ENCODE data around the gene MADD.

The MADD gene

GRCh38 chr11:47357985-47358730 is 88.2 kb downstream of the MADD start:
- no peak overlapping the region for H3K4me3 ChIP-seq (ENCODE audit: extremely low read depth, insufficient read depth, low read length, poor library complexity, severe bottlenecking)
- no peaks in the 10 kb centered on the region for H3K36me3 ChIP-seq (ENCODE audit: control insufficient read depth, insufficient read depth, low read length)
- 90 to 94% methylated on average over 5 of the region's 6 CpGs for WGBS, 2 experiments (ENCODE audit: insufficient coverage in 2 of 2)
- no peaks in the 10 kb centered on the region for H3K4me1 ChIP-seq (ENCODE audit: control insufficient read depth, insufficient read depth, low read length, poor library complexity, severe bottlenecking)
- no peak overlapping the region for H3K27ac ChIP-seq (ENCODE audit: low read depth, low read length, severe bottlenecking)
- H3K9me3 ChIP-seq (ENCODE audit: control insufficient read depth, low read length), result no peaks in the 10 kb centered on the region

- no peaks in the 10 kb centered on the region for H3K36me3 ChIP-seq (ENCODE audit: control insufficient read depth, insufficient read depth, low read length)
- no peak overlapping the region for H3K4me3 ChIP-seq (ENCODE audit: extremely low read depth, insufficient read depth, low read length, poor library complexity, severe bottlenecking)
- H3K27ac ChIP-seq (ENCODE audit: low read depth, low read length, severe bottlenecking), result no peak overlapping the region
- WGBS, 2 experiments (ENCODE audit: insufficient coverage in 2 of 2), result 88 to 95% methylated on average over 10 to 14 of the region's 14 CpGs
- H3K9me3 ChIP-seq (ENCODE audit: control insufficient read depth, low read length), result no peaks in the 10 kb centered on the region
- no peaks in the 10 kb centered on the region for H3K4me1 ChIP-seq (ENCODE audit: control insufficient read depth, insufficient read depth, low read length, poor library complexity, severe bottlenecking)
These were observed 88.8 kb downstream of the MADD start for GRCh38 chr11:47358731-47359051.

GRCh38 chr11:47359162-47359561 is 89.2 kb downstream of the MADD start:
- H3K27ac ChIP-seq (ENCODE audit: low read depth, low read length, severe bottlenecking), result no peak overlapping the region
- H3K4me3 ChIP-seq (ENCODE audit: extremely low read depth, insufficient read depth, low read length, poor library complexity, severe bottlenecking), result no peak overlapping the region
- H3K9me3 ChIP-seq (ENCODE audit: control insufficient read depth, low read length), result no peaks in the 10 kb centered on the region
- WGBS, 2 experiments (ENCODE audit: insufficient coverage in 2 of 2), result 89 to 98% methylated on average over 6 of the region's 7 CpGs
- no peaks in the 10 kb centered on the region for H3K36me3 ChIP-seq (ENCODE audit: control insufficient read depth, insufficient read depth, low read length)
- H3K4me1 ChIP-seq (ENCODE audit: control insufficient read depth, insufficient read depth, low read length, poor library complexity, severe bottlenecking), result no peaks in the 10 kb centered on the region

DNA sequence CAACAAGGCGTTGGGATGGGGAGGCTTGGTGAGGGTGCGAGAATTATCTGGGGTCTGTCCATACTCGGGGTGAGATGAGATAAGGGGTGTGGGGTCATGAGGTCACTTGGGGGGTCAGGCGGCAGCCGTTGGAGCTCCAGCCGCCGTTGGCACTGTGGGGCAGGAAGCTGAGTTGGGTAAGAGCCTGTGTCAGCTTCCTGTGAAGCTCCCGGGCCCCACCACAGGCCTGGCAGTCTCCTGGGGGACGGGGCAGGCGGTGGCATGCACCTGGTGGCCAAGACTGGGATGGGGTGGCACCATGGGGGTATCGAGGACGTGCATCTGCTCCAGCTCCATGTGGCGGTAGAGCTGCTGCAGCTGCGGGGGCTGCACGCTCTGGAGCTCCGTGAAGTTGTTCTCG is 89.7 kb downstream of the MADD start:
- Histone ChIP-seq H3K27ac (ENCODE audit: low read depth, low read length, severe bottlenecking) (no peak overlapping the region), H3K9me3 (ENCODE audit: control insufficient read depth, low read length) (no peaks in the 10 kb centered on the region), H3K4me3 (ENCODE audit: extremely low read depth, insufficient read depth, low read length, poor library complexity, severe bottlenecking) (no peak overlapping the region), H3K4me1 (ENCODE audit: control insufficient read depth, insufficient read depth, low read length, poor library complexity, severe bottlenecking) (no peaks in the 10 kb centered on the region), H3K36me3 (ENCODE audit: control insufficient read depth, insufficient read depth, low read length) (no peaks in the 10 kb centered on the region)
- 89 to 94% methylated on average over 17 of the region's 17 CpGs for WGBS, 2 experiments (ENCODE audit: insufficient coverage in 2 of 2)

DNA sequence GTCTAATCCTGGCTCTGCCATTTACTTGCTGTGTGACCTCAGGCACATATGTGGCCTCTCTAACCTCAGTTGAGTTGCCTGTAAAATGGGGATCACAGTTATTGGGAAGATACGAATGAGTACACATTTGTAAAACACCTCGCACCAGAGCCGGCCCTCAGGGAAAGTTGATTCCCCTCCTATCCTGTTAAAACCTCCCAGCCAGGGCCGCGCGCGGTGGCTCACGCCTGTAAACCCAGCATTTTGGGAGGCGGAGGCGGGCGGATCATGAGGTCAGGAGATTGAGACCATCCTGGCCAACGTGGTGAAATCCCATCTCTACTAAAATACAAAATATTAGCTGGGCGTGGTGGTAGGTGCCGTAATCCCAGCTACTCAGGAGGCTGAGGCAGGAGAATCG is 90.4 kb downstream of the MADD start:
- no peaks in the 10 kb centered on the region for H3K9me3 ChIP-seq (ENCODE audit: control insufficient read depth, low read length)
- H3K4me3 ChIP-seq (ENCODE audit: extremely low read depth, insufficient read depth, low read length, poor library complexity, severe bottlenecking), result no peak overlapping the region
- no peak overlapping the region for H3K27ac ChIP-seq (ENCODE audit: low read depth, low read length, severe bottlenecking)
- no peaks in the 10 kb centered on the region for H3K36me3 ChIP-seq (ENCODE audit: control insufficient read depth, insufficient read depth, low read length)
- no peaks in the 10 kb centered on the region for H3K4me1 ChIP-seq (ENCODE audit: control insufficient read depth, insufficient read depth, low read length, poor library complexity, severe bottlenecking)
- WGBS, 2 experiments (ENCODE audit: insufficient coverage in 2 of 2), result 97 to 98% methylated on average over 8 to 13 of the region's 15 CpGs

DNA sequence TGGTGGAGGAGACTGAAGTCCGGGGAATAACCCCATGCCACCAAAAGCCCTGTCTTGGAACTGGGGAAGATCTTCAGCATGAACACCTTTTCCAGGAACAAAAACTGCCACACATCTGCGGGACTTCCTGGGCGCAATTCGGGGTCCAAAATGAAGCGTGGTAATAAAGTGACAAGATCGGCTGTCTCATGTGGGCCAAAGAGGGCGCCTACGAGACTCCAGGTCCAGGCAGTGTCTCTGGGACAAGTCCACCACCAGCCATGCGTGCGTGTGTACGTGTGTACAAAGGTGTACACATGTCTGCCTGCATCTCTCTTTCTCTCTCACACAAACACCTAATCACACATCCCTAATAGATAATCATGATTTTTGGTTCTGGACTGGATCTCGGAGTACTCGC is 91.5 kb downstream of the MADD start:
- H3K9me3 ChIP-seq (ENCODE audit: control insufficient read depth, low read length), result no peaks in the 10 kb centered on the region
- no peak overlapping the region for H3K4me3 ChIP-seq (ENCODE audit: extremely low read depth, insufficient read depth, low read length, poor library complexity, severe bottlenecking)
- no peaks in the 10 kb centered on the region for H3K36me3 ChIP-seq (ENCODE audit: control insufficient read depth, insufficient read depth, low read length)
- no peak overlapping the region for H3K27ac ChIP-seq (ENCODE audit: low read depth, low read length, severe bottlenecking)
- H3K4me1 ChIP-seq (ENCODE audit: control insufficient read depth, insufficient read depth, low read length, poor library complexity, severe bottlenecking), result no peaks in the 10 kb centered on the region
- 90 to 97% methylated on average over 13 of the region's 13 CpGs for WGBS, 2 experiments (ENCODE audit: insufficient coverage in 2 of 2)

DNA sequence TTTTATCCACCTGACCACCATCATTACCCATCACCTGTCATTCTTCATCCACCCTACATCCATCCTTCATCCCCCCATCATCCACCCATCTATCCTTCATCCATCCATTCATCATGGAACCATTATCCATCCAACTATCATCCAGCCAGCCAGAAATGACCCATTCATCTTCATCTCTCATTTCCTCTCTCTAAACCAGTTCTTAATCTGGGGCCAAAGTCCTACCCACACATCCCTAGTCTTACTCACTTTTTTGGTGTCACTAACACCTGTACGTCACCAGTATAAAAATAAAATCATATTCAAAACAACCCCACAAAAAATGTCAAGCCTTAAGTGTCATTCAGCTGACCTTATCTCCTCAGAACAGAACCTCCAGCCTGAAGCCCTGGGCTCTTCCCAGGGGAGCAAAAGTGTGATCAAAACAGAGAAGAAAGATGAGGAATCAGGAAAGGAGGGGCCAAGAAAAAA is 96.1 kb downstream of the MADD start:
- WGBS, 2 experiments (ENCODE audit: insufficient coverage in 2 of 2), result 100% methylated on average over 1 of the region's 1 CpG; no CpG with 5 or more reads in 1 of the 2 experiments
- no peaks in the 10 kb centered on the region for H3K4me1 ChIP-seq (ENCODE audit: control insufficient read depth, insufficient read depth, low read length, poor library complexity, severe bottlenecking)
- no peaks in the 10 kb centered on the region for H3K36me3 ChIP-seq (ENCODE audit: control insufficient read depth, insufficient read depth, low read length)
- no peak overlapping the region for H3K4me3 ChIP-seq (ENCODE audit: extremely low read depth, insufficient read depth, low read length, poor library complexity, severe bottlenecking)
- H3K27ac ChIP-seq (ENCODE audit: low read depth, low read length, severe bottlenecking), result no peak overlapping the region
- H3K9me3 ChIP-seq (ENCODE audit: control insufficient read depth, low read length), result no peaks in the 10 kb centered on the region

- Histone ChIP-seq H3K9me3 (ENCODE audit: control insufficient read depth, low read length) (no peaks in the 10 kb centered on the region), H3K4me1 (ENCODE audit: control insufficient read depth, insufficient read depth, low read length, poor library complexity, severe bottlenecking) (peaks cover 7% of the 10 kb centered on the region), H3K36me3 (ENCODE audit: control insufficient read depth, insufficient read depth, low read length) (no peaks in the 10 kb centered on the region), H3K27ac (ENCODE audit: low read depth, low read length, severe bottlenecking) (no peak overlapping the region), H3K4me3 (ENCODE audit: extremely low read depth, insufficient read depth, low read length, poor library complexity, severe bottlenecking) (no peak overlapping the region)
- 73 to 100% methylated on average over 1 of the region's 3 CpGs for WGBS, 2 experiments (ENCODE audit: insufficient coverage in 2 of 2)
These were observed 99.7 kb downstream of the MADD start for GRCh38 chr11:47369676-47370075.

GRCh38 chr11:47372422-47372821 is 102.5 kb downstream of the MADD start:
- Histone ChIP-seq H3K36me3 (ENCODE audit: control insufficient read depth, insufficient read depth, low read length) (no peaks in the 10 kb centered on the region), H3K4me1 (ENCODE audit: control insufficient read depth, insufficient read depth, low read length, poor library complexity, severe bottlenecking) (peaks cover 9% of the 10 kb centered on the region), H3K9me3 (ENCODE audit: control insufficient read depth, low read length) (no peaks in the 10 kb centered on the region), H3K4me3 (ENCODE audit: extremely low read depth, insufficient read depth, low read length, poor library complexity, severe bottlenecking) (no peak overlapping the region), H3K27ac (ENCODE audit: low read depth, low read length, severe bottlenecking) (no peak overlapping the region)
- 78 to 100% methylated on average over 4 to 7 of the region's 7 CpGs for WGBS, 2 experiments (ENCODE audit: insufficient coverage in 2 of 2)

GRCh38 chr11:47373876-47374719 is 104.2 kb downstream of the MADD start:
- 63 to 73% methylated on average over 13 to 15 of the region's 19 CpGs for WGBS, 2 experiments (ENCODE audit: insufficient coverage in 2 of 2)
- Histone ChIP-seq H3K9me3 (ENCODE audit: control insufficient read depth, low read length) (no peaks in the 10 kb centered on the region), H3K4me1 (ENCODE audit: control insufficient read depth, insufficient read depth, low read length, poor library complexity, severe bottlenecking) (peaks cover 9% of the 10 kb centered on the region), H3K27ac (ENCODE audit: low read depth, low read length, severe bottlenecking) (peak overlapping the region; percentile 45), H3K4me3 (ENCODE audit: extremely low read depth, insufficient read depth, low read length, poor library complexity, severe bottlenecking) (no peak overlapping the region), H3K36me3 (ENCODE audit: control insufficient read depth, insufficient read depth, low read length) (no peaks in the 10 kb centered on the region)

GRCh38 chr11:47374720-47375019 is 104.7 kb downstream of the MADD start:
- no peak overlapping the region for H3K4me3 ChIP-seq (ENCODE audit: extremely low read depth, insufficient read depth, low read length, poor library complexity, severe bottlenecking)
- WGBS, 2 experiments (ENCODE audit: insufficient coverage in 2 of 2), result 95 to 97% methylated on average over 2 to 4 of the region's 5 CpGs
- no peak overlapping the region for H3K27ac ChIP-seq (ENCODE audit: low read depth, low read length, severe bottlenecking)
- no peaks in the 10 kb centered on the region for H3K9me3 ChIP-seq (ENCODE audit: control insufficient read depth, low read length)
- peaks cover 9% of the 10 kb centered on the region for H3K4me1 ChIP-seq (ENCODE audit: control insufficient read depth, insufficient read depth, low read length, poor library complexity, severe bottlenecking)
- H3K36me3 ChIP-seq (ENCODE audit: control insufficient read depth, insufficient read depth, low read length), result no peaks in the 10 kb centered on the region
